Tibial artery (tissue), 4 donors: ENCODE measurements around the gene OBSCN.
"Not testable (repeated sequence)": the region's sequence is repeated elsewhere in the genome, so short reads cannot be mapped to it uniquely, and the experiment has no call there.

ENCODE experiments used
- DNase-seq, 2 donors: peaks; one replicate each; pipeline ENCODE4 v3.0.0-alpha.2; 2019
- H3K27ac ChIP-seq, 2 donors: fragments of 200-600 bp; sonication (generic) in 1 of 2; 1 replicate in 1 of 2; 2 replicates in 1 of 2; pipeline ENCODE4 v1.5.1; 2018 to 2019; ENCODE audit warnings: mild to moderate bottlenecking in 1 of 2
- H3K27me3 ChIP-seq, 2 donors: fragments of 200-600 bp; sonication (generic) in 1 of 2; one replicate each; pipeline versions ENCODE4 v1.5.1 to v1.6.0; 2016 to 2019
- H3K36me3 ChIP-seq, 3 donors: fragments of 200-600 bp; sonication (generic) in 2 of 3; one replicate each; pipeline ENCODE4 v1.5.1; 2016 to 2019; ENCODE audit warnings: mild to moderate bottlenecking in 2 of 3
- H3K4me1 ChIP-seq, 4 donors: fragments of 200-600 bp; sonication (generic) in 2 of 4; 1 replicate in 3 of 4; 2 replicates in 1 of 4; pipeline ENCODE4 v1.5.1; 2016 to 2019
- H3K4me3 ChIP-seq, 2 donors: fragments of 200-600 bp; sonication (generic) in 1 of 2; 1 replicate in 1 of 2; 2 replicates in 1 of 2; pipeline ENCODE4 v1.5.1; 2018 to 2019; ENCODE audit warnings: mild to moderate bottlenecking in 2 of 2
- H3K9me3 ChIP-seq, 3 donors: fragments of 200-600 bp; sonication (generic) in 1 of 3; one replicate each; pipeline ENCODE4 v1.5.1; 2016 to 2019
- intact Hi-C: fragments of 100-400 bp; cut with DNase I; formaldehyde crosslinking; loops from one replicate; pipeline ENCODE4 v1.15.0; 2023; ENCODE audit warnings: low total_unique reads
- TF ChIP-seq, protein P1 (sequence below), 2 experiments: fragments of 200-600 bp in 1 of 2; fragments of 450-650 bp in 1 of 2; IDR thresholded peaks; one replicate each; pipeline ENCODE4 v1.5.1; 2017 to 2019; ENCODE audit warnings: antibody characterized with exemption in 2 of 2, mild to moderate bottlenecking in 1 of 2, moderate library complexity in 1 of 2

OBSCN gene

DNA sequence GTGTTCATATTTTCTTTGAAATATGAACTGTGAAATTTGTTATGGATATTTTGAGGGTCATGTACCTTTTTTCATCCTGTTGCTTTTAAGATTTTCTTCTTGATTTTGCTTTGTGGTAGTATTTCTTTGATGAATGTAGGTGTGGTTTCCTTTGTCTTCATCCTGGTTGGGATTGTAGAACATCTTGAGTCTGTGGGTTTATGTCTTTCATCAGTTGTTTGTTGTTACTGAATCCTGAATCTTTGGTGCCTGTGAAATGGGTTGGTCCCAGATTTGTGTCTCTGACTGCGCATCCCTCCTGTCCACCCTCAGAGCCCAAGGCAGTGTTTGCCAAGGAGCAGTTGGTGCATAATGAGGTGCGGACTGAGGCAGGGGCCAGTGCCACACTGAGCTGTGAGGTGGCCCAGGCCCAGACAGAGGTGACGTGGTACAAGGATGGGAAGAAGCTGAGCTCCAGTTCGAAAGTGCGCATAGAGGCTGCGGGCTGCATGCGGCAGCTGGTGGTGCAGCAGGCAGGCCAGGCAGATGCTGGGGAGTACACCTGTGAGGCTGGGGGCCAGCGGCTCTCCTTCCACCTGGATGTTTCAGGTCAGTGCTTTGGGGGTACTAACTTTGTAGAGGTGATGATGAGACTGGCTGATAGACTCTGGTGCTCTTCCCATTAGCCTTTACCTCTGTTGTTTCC lies 38.5 kb downstream of the OBSCN start:
- TF ChIP-seq, protein P1, sequence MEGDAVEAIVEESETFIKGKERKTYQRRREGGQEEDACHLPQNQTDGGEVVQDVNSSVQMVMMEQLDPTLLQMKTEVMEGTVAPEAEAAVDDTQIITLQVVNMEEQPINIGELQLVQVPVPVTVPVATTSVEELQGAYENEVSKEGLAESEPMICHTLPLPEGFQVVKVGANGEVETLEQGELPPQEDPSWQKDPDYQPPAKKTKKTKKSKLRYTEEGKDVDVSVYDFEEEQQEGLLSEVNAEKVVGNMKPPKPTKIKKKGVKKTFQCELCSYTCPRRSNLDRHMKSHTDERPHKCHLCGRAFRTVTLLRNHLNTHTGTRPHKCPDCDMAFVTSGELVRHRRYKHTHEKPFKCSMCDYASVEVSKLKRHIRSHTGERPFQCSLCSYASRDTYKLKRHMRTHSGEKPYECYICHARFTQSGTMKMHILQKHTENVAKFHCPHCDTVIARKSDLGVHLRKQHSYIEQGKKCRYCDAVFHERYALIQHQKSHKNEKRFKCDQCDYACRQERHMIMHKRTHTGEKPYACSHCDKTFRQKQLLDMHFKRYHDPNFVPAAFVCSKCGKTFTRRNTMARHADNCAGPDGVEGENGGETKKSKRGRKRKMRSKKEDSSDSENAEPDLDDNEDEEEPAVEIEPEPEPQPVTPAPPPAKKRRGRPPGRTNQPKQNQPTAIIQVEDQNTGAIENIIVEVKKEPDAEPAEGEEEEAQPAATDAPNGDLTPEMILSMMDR (IDR thresholded peaks at IDR 0.05): no peak
- DNase-seq: no peak
- Histone ChIP-seq H3K27ac (no peak overlapping the region), H3K27me3 (no peaks in the 10 kb centered on the region), H3K36me3 (peaks cover 16 to 76% (median 28%) of the 10 kb centered on the region in 3 donors), H3K4me3 (no peak overlapping the region), H3K4me1 (no peaks in the 10 kb centered on the region), H3K9me3 (peaks cover 5 to 50% (median 44%) of the 10 kb centered on the region in 3 donors)
- intact Hi-C loops: no loop called here

DNA sequence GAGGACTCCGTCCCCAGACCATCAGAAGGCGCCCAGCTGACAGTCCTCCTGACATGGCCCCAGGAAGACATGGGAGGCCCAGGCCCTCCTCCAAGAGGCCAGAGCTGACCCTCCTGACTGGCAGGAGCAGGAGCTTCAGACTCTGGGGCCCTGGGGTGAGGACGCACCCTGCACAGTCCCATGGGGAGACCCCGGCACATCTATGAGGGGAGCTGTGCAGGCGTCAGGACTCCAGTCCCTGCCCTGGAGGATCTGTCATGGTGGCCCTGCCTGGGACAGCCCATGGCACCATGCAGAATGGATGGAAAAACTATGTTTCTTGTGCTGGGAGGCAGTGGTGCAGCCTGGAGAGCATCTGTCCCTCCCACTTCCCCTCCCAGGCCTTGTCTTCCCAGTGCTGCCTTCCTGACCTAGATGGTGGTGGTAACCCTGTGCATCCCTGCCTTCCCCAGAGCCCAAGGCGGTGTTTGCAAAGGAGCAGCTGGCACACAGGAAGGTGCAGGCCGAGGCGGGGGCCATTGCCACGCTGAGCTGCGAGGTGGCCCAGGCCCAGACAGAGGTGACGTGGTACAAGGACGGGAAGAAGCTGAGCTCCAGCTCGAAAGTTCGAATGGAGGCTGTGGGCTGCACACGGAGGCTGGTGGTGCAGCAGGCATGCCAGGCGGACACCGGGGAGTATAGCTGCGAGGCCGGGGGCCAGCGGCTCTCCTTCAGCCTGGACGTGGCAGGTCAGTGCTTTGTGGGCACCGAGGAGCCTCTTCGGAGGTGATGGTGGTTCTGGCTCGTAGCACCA lies 41.9 kb downstream of the OBSCN start:
- H3K4me1 ChIP-seq: no peaks in the 10 kb centered on the region
- peaks cover 0 to 19% (median 18%) of the 10 kb centered on the region in 3 donors for H3K9me3 ChIP-seq
- no peak for DNase-seq
- H3K4me3 ChIP-seq: no peak overlapping the region
- TF ChIP-seq, protein P1 (IDR thresholded peaks at IDR 0.05): no peak
- peaks cover 8 to 68% (median 17%) of the 10 kb centered on the region in 3 donors for H3K36me3 ChIP-seq
- no peaks in the 10 kb centered on the region for H3K27me3 ChIP-seq
- intact Hi-C loops: no loop called here
- no peak overlapping the region for H3K27ac ChIP-seq

DNA sequence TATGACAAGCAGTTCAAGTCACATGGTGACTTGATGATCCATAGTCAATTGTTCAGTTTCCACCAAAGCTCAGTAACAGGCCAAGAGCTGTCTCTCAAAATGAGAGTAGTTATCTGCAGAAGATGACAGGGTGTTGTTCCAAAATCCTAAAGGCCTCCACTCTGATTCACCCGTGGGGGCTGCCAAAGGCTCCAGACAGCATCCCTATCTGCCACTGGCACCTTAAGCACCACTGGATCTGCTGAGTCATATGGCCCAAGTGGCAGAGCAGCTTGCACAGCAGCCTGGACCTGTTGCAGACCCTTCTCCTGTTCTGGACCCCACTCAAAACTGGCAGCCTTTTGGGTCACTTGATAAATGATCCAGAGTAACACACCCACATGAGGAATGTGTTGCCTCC lies 44.6 kb downstream of the OBSCN start:
- H3K4me3 ChIP-seq, DNase-seq, intact Hi-C loops, H3K27ac ChIP-seq, H3K27me3 ChIP-seq, H3K4me1 ChIP-seq, H3K9me3 ChIP-seq: not testable (repeated sequence)
- H3K36me3 ChIP-seq: peaks cover 0 to 51% (median 0%) of the 10 kb centered on the region in 3 donors

DNA sequence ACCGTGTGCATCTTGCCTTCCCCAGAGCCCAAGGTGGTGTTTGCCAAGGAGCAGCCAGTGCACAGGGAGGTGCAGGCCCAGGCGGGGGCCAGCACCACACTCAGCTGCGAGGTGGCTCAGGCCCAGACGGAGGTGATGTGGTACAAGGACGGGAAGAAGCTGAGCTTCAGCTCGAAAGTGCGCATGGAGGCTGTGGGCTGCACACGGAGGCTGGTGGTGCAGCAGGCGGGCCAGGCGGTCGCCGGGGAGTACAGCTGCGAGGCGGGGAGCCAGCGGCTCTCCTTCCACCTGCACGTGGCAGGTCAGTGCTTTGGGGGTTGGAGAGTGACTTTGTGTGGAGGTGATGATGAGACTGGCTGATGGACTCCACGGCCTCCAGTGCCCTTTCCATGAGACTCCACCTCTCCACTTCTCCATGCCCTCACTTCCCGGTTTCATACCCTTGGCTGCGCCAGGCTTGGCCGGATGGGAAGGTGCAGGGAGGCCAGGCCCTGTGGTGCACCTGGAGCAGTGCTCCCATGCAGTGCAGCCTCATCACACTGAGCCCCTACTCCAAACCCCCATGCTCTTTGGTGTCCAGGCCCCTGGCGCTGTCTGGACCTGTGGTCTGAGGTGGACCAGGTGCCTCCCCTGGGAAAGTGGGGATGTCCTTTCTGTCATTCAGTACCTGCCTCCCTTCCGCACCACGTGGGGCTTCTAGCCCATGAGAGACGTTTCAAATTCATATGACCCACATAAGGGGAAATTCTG lies 49.0 kb downstream of the OBSCN start:
- Histone ChIP-seq H3K36me3 (peaks cover 0 to 39% (median 15%) of the 10 kb centered on the region in 3 donors), H3K4me3 (no peak overlapping the region), H3K9me3 (peaks cover 0 to 14% (median 14%) of the 10 kb centered on the region in 3 donors), H3K4me1 (no peaks in the 10 kb centered on the region), H3K27me3 (no peaks in the 10 kb centered on the region), H3K27ac (no peak overlapping the region)
- TF ChIP-seq, protein P1 (IDR thresholded peaks at IDR 0.05): no peak
- DNase-seq: no peak
- intact Hi-C loops: no loop called here

DNA sequence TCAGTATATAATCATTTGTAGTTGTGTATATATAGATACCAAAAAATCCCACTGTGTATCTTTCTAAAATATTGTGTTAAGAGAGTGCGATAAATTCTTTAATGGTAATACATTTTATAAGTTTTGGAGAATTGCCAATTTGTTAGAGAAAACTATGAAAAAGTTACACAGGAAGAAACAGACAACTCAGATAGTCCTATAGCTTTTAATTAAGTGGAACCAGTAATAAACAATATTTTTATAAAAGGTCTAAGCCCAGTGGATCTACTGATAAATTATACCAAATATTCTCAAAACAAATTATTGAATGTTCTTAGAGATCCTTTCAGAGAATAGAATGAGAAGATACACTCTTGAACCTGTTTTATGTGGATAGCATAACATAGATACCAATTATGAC lies 50.6 kb downstream of the OBSCN start:
- no peak for DNase-seq
- Histone ChIP-seq H3K4me1 (no peaks in the 10 kb centered on the region), H3K36me3 (peaks cover 0 to 34% (median 21%) of the 10 kb centered on the region in 3 donors), H3K4me3 (no peak overlapping the region), H3K9me3 (peaks cover 0 to 17% (median 14%) of the 10 kb centered on the region in 3 donors), H3K27me3 (no peaks in the 10 kb centered on the region), H3K27ac (no peak overlapping the region)
- TF ChIP-seq, protein P1 (IDR thresholded peaks at IDR 0.05): no peak
- intact Hi-C loops: no loop called here
